Tongue (tissue), 2 donors: ENCODE measurements around the gene C1orf210. TPM values are rescaled to one million over a fixed set of nuclear protein-coding genes. Genes with fewer than 3 reads are reported as not detected.
A peak's percentile ranks its signal among the peaks of the same experiment; 100 is the strongest.

ENCODE experiments used
- DNase-seq: peaks from one replicate; pipeline ENCODE4 v3.0.0-alpha.2; 2015
- total RNA-seq: library from RNA; depleted of rRNA; stranded (reverse); fragments of >200 nt; gene quantifications from one replicate; pipeline ENCODE4 v1.2.3, GENCODE V29; 2014

Gene C1orf210
- total RNA-seq, 1 donor from 2014 or later = 1.0 TPM

DNA sequence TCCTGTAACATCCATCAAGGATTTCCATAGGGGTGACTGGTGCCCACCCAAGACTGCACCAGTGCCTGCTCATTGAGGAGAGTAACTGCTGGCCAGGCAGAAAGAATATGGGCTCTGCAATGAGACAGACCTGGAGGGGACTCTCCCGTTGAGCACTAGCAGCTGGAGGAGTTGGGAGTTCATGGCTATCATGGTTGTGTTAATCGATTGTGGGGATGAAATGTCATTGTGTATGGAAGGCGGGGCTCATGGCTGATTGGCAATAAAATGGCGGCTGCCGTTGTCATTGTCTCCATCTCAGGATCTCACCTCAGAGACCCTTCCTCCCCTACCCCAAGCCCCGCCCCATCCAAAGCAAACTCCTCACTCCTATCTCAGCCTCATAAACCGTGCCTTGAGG lies 11.7 kb downstream of the C1orf210 start:
- no peak for DNase-seq

DNA sequence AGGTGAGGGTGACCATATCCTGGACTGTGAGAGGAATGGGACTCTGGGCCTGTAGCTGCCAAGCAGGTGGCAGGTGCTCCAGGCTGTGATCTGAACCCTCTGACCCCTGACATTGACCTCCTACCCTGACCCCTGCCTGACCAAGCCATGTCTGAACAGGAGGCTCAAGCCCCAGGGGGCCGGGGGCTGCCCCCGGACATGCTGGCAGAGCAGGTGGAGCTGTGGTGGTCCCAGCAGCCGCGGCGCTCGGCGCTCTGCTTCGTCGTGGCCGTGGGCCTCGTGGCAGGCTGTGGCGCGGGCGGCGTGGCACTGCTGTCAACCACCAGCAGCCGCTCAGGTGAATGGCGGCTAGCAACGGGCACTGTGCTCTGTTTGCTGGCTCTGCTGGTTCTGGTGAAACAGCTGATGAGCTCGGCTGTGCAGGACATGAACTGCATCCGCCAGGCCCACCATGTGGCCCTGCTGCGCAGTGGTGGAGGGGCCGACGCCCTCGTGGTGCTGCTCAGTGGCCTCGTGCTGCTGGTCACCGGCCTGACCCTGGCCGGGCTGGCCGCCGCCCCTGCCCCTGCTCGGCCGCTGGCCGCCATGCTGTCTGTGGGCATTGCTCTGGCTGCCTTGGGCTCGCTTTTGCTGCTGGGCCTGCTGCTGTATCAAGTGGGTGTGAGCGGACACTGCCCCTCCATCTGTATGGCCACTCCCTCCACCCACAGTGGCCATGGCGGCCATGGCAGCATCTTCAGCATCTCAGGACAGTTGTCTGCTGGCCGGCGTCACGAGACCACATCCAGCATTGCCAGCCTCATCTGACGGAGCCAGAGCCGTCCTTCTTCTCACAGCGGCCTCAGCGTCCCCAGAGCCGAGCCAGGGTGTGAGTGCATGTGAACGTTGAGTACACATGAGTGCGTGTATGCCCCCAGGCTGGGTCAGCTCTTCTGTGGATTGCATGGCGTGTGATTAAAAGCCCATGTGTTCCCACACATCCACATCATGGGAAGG lies 12.5 kb downstream of the C1orf210 start:
- DNase-seq = no peak

DNA sequence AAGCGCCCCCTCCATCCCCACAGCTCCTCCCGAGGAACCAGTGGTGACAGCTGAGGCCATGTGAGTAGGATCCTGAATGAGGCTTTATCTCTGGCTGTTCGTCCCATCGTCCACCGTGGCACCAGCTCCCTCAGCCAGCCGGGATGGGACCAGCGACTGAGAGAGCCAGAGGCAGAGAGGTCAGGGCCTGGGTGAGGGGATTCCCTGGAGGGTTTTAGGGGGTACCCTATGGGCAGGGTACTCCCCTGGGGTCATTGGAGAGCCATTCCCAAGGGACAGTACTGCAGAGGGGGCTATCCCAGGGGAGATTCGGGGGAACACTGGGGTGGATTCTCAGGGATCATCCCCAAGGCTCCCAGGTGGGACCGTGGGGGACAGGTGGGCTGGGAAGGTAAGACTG lies 13.2 kb downstream of the C1orf210 start:
- no peak for DNase-seq

DNA sequence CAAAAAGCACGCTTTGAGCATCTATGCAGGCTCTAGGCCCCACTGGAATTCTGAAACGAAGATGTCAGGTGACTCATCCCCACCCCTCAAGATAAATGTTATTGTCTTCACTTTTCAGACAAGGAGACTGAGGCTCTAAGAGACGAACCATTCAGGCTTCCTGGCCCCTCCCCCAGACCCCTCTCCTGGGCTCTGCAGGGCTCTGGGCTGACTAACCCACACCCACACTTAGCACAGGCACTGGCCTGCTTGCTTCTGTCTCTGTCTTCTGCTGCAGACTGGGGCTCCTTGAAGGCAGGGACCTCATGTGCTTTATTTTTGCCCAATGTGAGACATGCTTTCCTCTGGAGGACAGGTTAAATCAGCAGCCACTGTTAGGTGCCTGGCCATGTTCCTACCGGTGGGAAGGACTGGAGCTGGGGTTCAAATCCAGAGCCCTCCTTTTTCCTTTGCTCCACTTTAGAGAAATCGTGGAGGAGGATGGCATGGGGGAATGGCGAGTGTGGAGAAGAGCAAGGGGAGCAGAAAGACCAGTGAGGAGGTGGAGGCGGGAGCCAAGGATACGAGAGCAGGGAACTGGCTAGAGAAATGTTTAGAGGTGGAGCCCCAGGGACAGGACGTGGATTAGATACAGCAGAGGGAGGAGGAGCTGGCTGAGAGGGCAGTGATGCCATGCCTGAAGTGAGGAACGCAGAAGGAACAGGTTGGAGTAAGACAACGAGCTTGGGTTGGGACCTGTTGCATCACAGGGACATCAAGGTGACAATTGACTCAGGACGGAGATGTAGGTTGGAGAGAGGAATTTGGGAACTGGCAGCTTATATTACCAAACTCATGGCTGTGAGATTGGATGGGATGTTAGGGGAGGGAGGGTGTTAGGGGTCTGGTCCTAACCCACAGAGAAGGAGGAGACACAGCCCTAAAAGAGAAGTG lies 13.9 kb downstream of the C1orf210 start:
- DNase-seq = no peak

GRCh38 chr1:43270421-43271095 lies 14.8 kb downstream of the C1orf210 start:
- peak; percentile 29 for DNase-seq

GRCh38 chr1:43269627-43270375 lies 15.6 kb downstream of the C1orf210 start, which contains the start of gene TMEM125:
Gene TMEM125, plus strand, starts transcription at chr1:43269983. Its CDS starts 2,740 bp downstream, at chr1:43272723.
- DNase-seq = no peak

GRCh38 chr1:43267818-43268425 lies 17.5 kb downstream of the C1orf210 start:
- DNase-seq = no peak

DNA sequence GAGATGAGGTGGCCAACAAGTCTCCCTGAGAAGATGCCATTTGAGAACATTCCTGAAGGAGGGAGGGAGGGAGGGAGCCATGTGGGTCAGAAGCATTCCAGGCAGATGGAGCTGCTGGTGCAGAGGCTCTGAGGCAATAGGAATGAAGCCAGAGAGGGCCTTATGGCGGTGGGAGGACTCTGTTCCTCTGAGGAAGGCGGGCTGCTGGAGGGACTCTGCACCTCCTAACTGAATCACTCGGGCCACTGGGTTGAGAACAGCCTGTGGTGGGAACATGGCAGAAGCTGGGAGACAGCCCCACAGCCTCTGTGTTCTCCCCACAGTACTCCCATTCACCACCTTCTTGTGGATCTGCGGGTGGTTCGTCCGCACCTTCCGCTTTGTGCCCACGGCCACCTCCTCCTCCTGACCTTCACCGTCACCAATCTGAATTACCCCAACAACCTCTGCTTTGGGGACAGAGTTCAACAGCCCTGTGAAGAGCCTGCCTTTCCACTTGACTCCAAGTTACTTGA lies 18.0 kb downstream of the C1orf210 start:
- DNase-seq = no peak

DNA sequence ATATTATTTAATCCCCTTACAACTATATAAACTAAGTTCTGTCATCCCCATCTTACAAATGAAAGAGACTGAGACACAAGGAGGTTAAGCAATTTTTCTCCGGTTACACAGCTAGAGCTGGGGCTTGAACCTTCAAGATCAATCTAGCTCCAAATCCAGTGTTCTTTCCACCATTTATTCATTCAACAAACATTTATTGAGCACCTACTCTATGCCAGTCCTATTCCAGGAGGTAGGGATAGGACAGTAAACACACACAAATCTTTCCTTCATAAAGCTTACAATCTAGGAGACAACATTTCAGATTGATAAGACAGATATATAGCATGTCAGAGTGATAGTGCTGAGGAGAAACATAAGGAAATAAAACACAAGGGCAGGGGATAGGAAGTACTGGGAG lies 18.5 kb downstream of the C1orf210 start:
- DNase-seq = no peak

DNA sequence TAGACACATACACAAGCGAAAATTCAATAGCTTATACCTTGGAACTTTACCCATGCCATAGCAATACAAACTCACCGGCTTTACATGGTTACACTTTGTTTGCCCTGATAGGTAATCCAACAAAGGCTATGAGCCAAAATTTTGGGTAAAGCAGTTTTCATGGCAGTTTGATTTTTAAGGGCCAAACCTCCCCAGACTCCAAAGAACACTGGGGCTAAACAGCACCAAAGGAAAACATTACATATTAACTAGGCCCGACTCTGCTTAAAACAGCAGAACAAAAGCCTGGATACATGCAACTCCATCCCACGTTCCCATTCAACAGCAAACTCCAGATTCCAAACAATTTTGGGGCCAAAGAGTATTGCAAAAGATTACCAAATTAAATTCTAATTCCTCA lies 19.9 kb downstream of the C1orf210 start:
- no peak for DNase-seq

- DNase-seq = no peak
These were observed 27.0 kb downstream of the C1orf210 start for GRCh38 chr1:43258370-43258769.

DNA sequence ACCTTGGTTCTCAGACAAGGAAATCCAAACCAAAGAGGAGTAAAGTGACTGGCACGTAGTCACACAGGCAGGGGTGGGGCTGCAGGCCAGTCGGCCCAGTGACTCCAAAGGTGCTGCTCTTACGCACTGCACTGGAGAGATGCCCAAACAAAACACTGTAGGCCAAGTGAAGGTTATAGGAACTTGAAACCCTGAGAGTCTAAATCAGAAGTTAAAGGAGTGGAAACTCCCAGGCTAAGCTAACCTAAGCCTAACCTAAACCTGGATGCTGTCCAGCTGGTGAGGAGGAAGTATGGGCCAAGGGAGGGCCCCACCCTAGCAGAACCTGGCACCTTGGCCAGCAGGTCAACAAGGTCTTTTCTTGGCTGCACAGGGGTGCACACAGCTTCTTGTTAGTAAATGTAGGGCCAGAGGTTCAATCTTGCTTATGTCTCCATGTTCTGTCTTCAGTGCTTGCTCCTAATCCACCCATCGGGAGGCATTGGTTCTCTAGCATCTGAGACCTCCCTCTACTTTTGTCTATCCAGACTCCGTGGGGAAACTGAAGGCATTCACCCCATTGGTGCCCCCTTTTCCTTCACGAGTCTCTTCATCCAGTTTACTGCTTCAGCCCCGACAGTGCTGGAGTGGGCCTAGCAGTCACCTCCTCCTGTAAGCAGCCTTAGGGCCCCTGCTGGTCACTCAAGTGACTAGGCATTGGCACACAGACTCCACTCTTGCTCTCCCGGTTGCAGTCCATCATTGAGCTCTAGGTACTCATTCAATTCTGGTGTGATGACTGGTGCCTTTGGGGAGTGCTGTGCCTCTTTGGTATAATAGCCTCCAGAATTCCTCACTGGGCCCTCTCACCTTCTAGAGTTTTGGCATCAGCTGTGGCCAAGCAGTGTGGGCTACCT lies 28.5 kb downstream of the C1orf210 start:
- no peak for DNase-seq

DNA sequence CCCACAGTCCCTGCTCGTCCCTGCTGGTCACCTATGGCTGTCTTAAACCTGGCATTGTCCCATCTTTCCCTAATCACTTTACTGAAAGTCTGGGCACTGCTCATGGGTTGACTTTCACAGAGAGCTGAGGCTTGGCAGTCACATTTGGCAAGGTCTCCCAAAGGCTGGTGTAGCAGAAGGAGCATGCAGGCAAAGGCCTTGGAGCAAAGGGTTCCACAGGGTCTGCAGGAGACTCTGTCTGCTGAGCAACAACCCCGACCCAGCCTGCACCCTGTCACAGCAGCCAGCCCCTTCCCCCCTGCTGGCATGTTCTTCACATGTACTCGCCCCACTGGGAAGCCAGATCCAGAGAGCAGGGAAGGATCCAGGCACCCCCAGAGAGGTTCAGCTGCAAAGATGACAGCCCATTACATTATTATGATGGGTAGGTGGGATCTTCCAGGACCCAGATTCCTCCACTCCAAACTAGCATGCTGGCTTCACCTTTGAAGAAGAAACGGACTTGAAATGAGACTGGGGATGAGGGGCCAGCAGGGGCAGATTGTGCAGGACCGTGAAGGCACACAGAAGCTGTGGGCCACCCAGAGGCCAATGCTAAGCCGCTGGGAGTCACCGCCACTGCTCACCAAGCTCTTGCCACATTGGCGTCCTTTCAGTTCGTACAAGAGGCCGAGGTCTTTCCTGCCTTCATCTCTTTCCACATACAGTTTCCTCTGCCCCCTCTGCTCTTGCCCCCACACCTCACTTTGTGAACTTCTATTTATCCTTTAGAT lies 29.8 kb downstream of the C1orf210 start:
- no peak for DNase-seq

- DNase-seq = no peak
These were observed 31.5 kb downstream of the C1orf210 start for GRCh38 chr1:43253876-43254275.

DNA sequence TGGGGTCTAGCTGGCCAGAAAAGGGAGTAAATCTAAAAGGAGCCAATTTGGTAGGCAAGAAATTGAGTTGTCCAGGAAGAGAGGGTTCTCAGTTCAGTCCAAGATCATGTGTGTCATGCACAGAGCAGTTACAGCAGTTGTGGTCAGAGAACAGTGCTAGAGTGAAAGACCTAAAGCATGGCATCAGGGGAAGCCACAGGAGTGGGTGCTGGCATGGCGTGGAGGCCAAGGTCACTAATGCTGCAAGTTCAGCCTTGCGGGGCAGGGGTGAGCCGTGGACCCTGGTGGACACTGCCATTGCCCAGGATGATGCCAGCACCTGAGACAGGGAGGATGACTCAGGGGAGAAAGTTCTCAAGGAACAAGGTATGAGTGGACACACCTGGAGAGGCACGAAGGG lies 32.2 kb downstream of the C1orf210 start:
- DNase-seq = no peak

GRCh38 chr1:43252225-43252624 lies 33.2 kb downstream of the C1orf210 start:
- DNase-seq = no peak

- no peak for DNase-seq
These were observed 34.4 kb downstream of the C1orf210 start for GRCh38 chr1:43251024-43251423.

DNA sequence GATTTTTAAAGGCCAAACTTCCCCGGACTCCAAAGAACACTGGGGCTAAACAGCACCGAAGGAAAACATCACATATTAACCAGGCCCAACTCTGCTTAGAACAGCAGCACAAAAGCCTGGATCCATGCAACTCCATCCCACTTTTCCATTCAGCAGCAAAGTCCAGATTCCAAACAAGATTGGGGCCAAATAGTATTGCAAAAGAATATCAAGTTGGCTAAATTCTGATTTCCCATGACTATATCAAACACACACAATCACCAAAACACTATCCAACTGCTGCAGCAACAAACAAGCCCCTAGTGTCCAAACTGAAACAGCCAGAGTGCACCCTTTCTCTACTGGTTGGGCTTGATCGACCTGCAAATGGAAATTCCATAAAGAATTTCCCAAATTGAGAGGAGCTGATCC lies 35.0 kb downstream of the C1orf210 start:
- no peak for DNase-seq
